SK-N-SH (cell line): ENCODE results near the gene PRDX6. TPM values are rescaled to one million over a fixed set of nuclear protein-coding genes. Genes with fewer than 3 reads are reported as not detected.

Experiments
- CTCF ChIA-PET: fragments of 300-600, 350-600 bp; formaldehyde crosslinking; extraction: SDS; loops from one replicate; lab custom pipeline; 2021; lab: Yijun Ruan, JAX
- POLR2A ChIA-PET: fragments of 350-600 bp; sonication (Branson Sonifier 250); formaldehyde crosslinking; extraction: SDS; loops from one replicate; lab custom pipeline; 2020; ENCODE audit warnings: antibody characterized with exemption, inconsistent platforms; lab: Yijun Ruan, JAX
- DNase-seq: peaks from one replicate; pipeline ENCODE4 v3.0.0; 2012
- H2AFZ ChIP-seq: fragments of 200-600 bp; sonication (generic); 2 replicates; pipeline ENCODE4 v1.8.1; 2016; ENCODE audit warnings: antibody characterized with exemption, mild to moderate bottlenecking, low read depth
- H3F3A ChIP-seq: fragments of 200-600 bp; sonication (generic); replicated peaks from 2 replicates; pipeline ENCODE3; 2016; ENCODE audit warnings: antibody characterized with exemption, mild to moderate bottlenecking; ENCODE audit not compliant: insufficient read depth
- H3K27ac ChIP-seq, 2 experiments: fragments of 200-500 bp in 1 of 2; fragments of 200-600 bp in 1 of 2; sonication (Bioruptor generic) in 1 of 2; sonication (generic), shearing (Covaris generic) in 1 of 2; 2 replicates each; pipeline versions ENCODE4 v1.5.1 to v1.6.1; 2014 to 2016; ENCODE audit warnings: low read depth in 2 of 2, inconsistent platforms in 1 of 2, low read length in 1 of 2, mild to moderate bottlenecking in 1 of 2, mixed read lengths in 1 of 2
- H3K27me3 ChIP-seq: fragments of 200-600 bp; sonication (generic), shearing (Covaris generic); 2 replicates; pipeline ENCODE4 v1.6.1; 2016; ENCODE audit warnings: mixed run types; ENCODE audit not compliant: insufficient read depth
- H3K36me3 ChIP-seq, 2 experiments: fragments of 200-500 bp in 1 of 2; fragments of 200-600 bp in 1 of 2; sonication (Bioruptor generic) in 1 of 2; sonication (generic) in 1 of 2; replicated peaks in 1 of 2; 2 replicates each; pipeline versions ENCODE3 to v1.5.1; 2014 to 2016; ENCODE audit warnings: low read length in 1 of 2, mild to moderate bottlenecking in 1 of 2; ENCODE audit not compliant: insufficient read depth in 2 of 2, control insufficient read depth in 1 of 2
- H3K4me1 ChIP-seq, 2 experiments: fragments of 200-500 bp in 1 of 2; fragments of 200-600 bp in 1 of 2; sonication (Bioruptor generic) in 1 of 2; sonication (generic), shearing (Covaris generic) in 1 of 2; 2 replicates each; pipeline versions ENCODE4 v1.5.1 to v1.6.1; 2014 to 2016; ENCODE audit warnings: low read depth in 1 of 2, low read length in 1 of 2, mixed run types in 1 of 2; ENCODE audit not compliant: insufficient read depth in 2 of 2, control insufficient read depth in 1 of 2
- H3K4me2 ChIP-seq: fragments of 200-600 bp; sonication (generic), shearing (Covaris generic); 2 replicates; pipeline ENCODE4 v1.6.1; 2017; ENCODE audit warnings: mixed run types
- H3K4me3 ChIP-seq, 2 experiments: fragments of 200-500 bp in 1 of 2; fragments of 200-600 bp in 1 of 2; sonication (Bioruptor generic) in 1 of 2; sonication (generic), shearing (Covaris generic) in 1 of 2; 2 replicates each; pipeline versions ENCODE4 v1.5.1 to v1.8.1; 2014 to 2016; ENCODE audit warnings: low read depth in 2 of 2, inconsistent platforms in 1 of 2, low read length in 1 of 2, mild to moderate bottlenecking in 1 of 2, mixed read lengths in 1 of 2, moderate library complexity in 1 of 2
- H3K79me2 ChIP-seq: fragments of 200-600 bp; sonication (generic); 2 replicates; pipeline ENCODE4 v1.8.1; 2017; ENCODE audit warnings: mild to moderate bottlenecking; ENCODE audit not compliant: insufficient read depth
- H3K9ac ChIP-seq: fragments of 200-600 bp; sonication (generic); 2 replicates; pipeline ENCODE4 v1.6.1; 2017; ENCODE audit warnings: mixed run types
- H3K9me2 ChIP-seq: fragments of 200-600 bp; sonication (generic); 2 replicates; pipeline ENCODE4 v1.6.1; 2017; ENCODE audit warnings: mixed run types
- H3K9me3 ChIP-seq: fragments of 200-600 bp; sonication (generic); 2 replicates; pipeline ENCODE4 v1.6.1; 2017; ENCODE audit warnings: mixed run types, mild to moderate bottlenecking, moderate library complexity
- H4K20me1 ChIP-seq: fragments of 200-600 bp; sonication (generic); 2 replicates; pipeline ENCODE4 v1.6.1; 2017; ENCODE audit warnings: mild to moderate bottlenecking, mixed run types; ENCODE audit not compliant: insufficient read depth
- ELF1 ChIP-seq: IDR thresholded peaks from 2 replicates; pipeline ENCODE4 v1.4.0; 2012
- FOXM1 ChIP-seq: IDR thresholded peaks from 2 replicates; pipeline ENCODE4 v1.4.0; 2012; ENCODE audit warnings: low read depth, mild to moderate bottlenecking
- GABPA ChIP-seq: IDR thresholded peaks from 2 replicates; pipeline ENCODE4 v1.4.0; 2012; ENCODE audit warnings: low read depth, mild to moderate bottlenecking
- NFIC ChIP-seq: IDR thresholded peaks from 2 replicates; pipeline ENCODE4 v1.4.0; 2012; ENCODE audit warnings: borderline replicate concordance
- RXRA ChIP-seq: IDR thresholded peaks from 2 replicates; pipeline ENCODE4 v1.4.0; 2012; ENCODE audit warnings: low read depth, mild to moderate bottlenecking, borderline replicate concordance
- SMC3 ChIP-seq: IDR thresholded peaks from 2 replicates; pipeline ENCODE4 v1.6.1; 2012; ENCODE audit warnings: low read depth, low read length, improper control_type of control experiment
- TAF1 ChIP-seq: IDR thresholded peaks from 2 replicates; pipeline ENCODE4 v1.6.1; 2012; ENCODE audit warnings: low read depth, mild to moderate bottlenecking, low read length, moderate library complexity, borderline replicate concordance
- WGBS: methylation state at CpG from one replicate; pipeline ENCODE4 v1.1.6; 2017; ENCODE audit warnings: low lambda C conversion rate; 5-methylcytosine and 5-hydroxymethylcytosine counted together
- polyA plus RNA-seq, 3 experiments: library from polyadenylated mRNA; depleted of rRNA; stranded (reverse); fragments of >200 nt; gene quantifications; 2 replicates each; pipeline ENCODE4 v1.2.3, GENCODE V29; 2012
- TF ChIP-seq, protein P1 (sequence below): IDR thresholded peaks from 2 replicates; pipeline ENCODE4 v1.4.0; 2012; ENCODE audit warnings: low read depth
- TF ChIP-seq, protein P2 (sequence below): fragments of 200-600 bp; sonication (generic); IDR thresholded peaks from 2 replicates; pipeline ENCODE4 v1.6.1; 2017; ENCODE audit warnings: antibody characterized with exemption, mild to moderate bottlenecking, moderate library complexity
- TF ChIP-seq, protein P3 (sequence below): IDR thresholded peaks from 2 replicates; pipeline ENCODE4 v1.6.1; 2012; ENCODE audit warnings: mild to moderate bottlenecking, low read depth, low read length, moderate library complexity

PRDX6 gene
- polyA plus RNA-seq, 1 of the 3 experiments (the other 2 are of a cell fraction): 224 TPM

DNA sequence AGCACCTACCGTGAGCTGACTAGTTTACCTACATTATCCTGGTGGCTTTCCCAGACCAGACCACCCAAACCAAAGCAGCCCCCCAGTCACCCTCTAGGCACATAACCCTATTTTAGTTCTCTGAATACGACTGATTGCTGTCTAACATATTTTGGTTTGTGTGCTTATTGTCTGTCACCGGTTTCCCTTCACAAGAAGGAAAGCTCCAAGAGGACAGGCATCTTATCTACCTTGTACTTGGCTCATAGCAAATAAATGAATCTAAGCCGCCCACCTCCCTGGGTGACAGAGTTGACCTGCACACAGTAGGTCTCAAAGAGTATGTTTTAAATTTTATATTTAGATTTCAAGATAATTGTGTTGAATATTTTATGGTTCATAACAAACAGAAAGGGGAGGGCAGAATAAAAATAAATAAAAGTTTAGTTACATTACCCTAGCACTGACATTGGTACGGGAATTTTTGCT, 904 bp upstream of the PRDX6 start:
- Histone ChIP-seq H3K4me3 (peak overlapping the region; percentile 73 to 75), H2AFZ (peak overlapping the region; percentile 85), H3K36me3 (peaks cover 18 to 23% of the 10 kb centered on the region in 2 experiments), H3K9ac (peak overlapping the region; percentile 71), H3F3A (peaks cover 36% of the 10 kb centered on the region), H4K20me1 (peaks cover 8% of the 10 kb centered on the region; the same call in 1 of the 2 replicates), H3K9me2 (no peaks in the 10 kb centered on the region), H3K79me2 (peaks cover 73% of the 10 kb centered on the region), H3K27ac (peak overlapping the region; percentile 89 to 92), H3K4me1 (peaks cover 22 to 47% of the 10 kb centered on the region in 2 experiments; a peak in 3 of 4 replicates), H3K4me2 (peak overlapping the region; percentile 87), H3K27me3 (no peaks in the 10 kb centered on the region), H3K9me3 (no peaks in the 10 kb centered on the region)
- no peak for DNase-seq
- 39% methylated on average over 5 of the region's 5 CpGs for WGBS
- CTCF ChIA-PET: interaction anchor here (1.6 kb wide), 1 partner anchor 13 kb away, joined by 4 read pairs; no protein-coding TSS in a partner anchor
- TF ChIP-seq, protein P1, sequence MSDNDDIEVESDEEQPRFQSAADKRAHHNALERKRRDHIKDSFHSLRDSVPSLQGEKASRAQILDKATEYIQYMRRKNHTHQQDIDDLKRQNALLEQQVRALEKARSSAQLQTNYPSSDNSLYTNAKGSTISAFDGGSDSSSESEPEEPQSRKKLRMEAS: no peak
- TF ChIP-seq, protein P2, sequence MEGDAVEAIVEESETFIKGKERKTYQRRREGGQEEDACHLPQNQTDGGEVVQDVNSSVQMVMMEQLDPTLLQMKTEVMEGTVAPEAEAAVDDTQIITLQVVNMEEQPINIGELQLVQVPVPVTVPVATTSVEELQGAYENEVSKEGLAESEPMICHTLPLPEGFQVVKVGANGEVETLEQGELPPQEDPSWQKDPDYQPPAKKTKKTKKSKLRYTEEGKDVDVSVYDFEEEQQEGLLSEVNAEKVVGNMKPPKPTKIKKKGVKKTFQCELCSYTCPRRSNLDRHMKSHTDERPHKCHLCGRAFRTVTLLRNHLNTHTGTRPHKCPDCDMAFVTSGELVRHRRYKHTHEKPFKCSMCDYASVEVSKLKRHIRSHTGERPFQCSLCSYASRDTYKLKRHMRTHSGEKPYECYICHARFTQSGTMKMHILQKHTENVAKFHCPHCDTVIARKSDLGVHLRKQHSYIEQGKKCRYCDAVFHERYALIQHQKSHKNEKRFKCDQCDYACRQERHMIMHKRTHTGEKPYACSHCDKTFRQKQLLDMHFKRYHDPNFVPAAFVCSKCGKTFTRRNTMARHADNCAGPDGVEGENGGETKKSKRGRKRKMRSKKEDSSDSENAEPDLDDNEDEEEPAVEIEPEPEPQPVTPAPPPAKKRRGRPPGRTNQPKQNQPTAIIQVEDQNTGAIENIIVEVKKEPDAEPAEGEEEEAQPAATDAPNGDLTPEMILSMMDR: no peak
- TF ChIP-seq SMC3: no peak
- TF ChIP-seq NFIC: no peak
- no peak for TF ChIP-seq GABPA
- no peak for TF ChIP-seq ELF1
- no peak for TF ChIP-seq RXRA
- TF ChIP-seq, protein P3, sequence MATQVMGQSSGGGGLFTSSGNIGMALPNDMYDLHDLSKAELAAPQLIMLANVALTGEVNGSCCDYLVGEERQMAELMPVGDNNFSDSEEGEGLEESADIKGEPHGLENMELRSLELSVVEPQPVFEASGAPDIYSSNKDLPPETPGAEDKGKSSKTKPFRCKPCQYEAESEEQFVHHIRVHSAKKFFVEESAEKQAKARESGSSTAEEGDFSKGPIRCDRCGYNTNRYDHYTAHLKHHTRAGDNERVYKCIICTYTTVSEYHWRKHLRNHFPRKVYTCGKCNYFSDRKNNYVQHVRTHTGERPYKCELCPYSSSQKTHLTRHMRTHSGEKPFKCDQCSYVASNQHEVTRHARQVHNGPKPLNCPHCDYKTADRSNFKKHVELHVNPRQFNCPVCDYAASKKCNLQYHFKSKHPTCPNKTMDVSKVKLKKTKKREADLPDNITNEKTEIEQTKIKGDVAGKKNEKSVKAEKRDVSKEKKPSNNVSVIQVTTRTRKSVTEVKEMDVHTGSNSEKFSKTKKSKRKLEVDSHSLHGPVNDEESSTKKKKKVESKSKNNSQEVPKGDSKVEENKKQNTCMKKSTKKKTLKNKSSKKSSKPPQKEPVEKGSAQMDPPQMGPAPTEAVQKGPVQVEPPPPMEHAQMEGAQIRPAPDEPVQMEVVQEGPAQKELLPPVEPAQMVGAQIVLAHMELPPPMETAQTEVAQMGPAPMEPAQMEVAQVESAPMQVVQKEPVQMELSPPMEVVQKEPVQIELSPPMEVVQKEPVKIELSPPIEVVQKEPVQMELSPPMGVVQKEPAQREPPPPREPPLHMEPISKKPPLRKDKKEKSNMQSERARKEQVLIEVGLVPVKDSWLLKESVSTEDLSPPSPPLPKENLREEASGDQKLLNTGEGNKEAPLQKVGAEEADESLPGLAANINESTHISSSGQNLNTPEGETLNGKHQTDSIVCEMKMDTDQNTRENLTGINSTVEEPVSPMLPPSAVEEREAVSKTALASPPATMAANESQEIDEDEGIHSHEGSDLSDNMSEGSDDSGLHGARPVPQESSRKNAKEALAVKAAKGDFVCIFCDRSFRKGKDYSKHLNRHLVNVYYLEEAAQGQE: no peak
- TF ChIP-seq FOXM1: no peak
- TF ChIP-seq TAF1: no peak
- POLR2A ChIA-PET: interaction anchor here (0.9 to 1.1 kb wide), 2 partner anchors 348 to 1523 kb away, joined by 3 to 4 read pairs; partner anchors contain the start of gene DARS2
